Fibroblast of peridontal ligament (primary cell): Measurements from ENCODE around the gene CRIP1.

Experiments
- DNase-seq: peaks from one replicate; pipeline ENCODE4 v3.0.0-alpha.2; 2010; ENCODE audit errors: extremely low read depth

CRIP1 gene

GRCh38 chr14:105503935-105504692, 17.4 kb downstream of the CRIP1 start:
- no peak for DNase-seq

- no peak for DNase-seq
These were observed 18.4 kb downstream of the CRIP1 start for GRCh38 chr14:105505101-105505500.

- no peak for DNase-seq
These were observed 20.6 kb downstream of the CRIP1 start for GRCh38 chr14:105507247-105507646.

GRCh38 chr14:105508069-105508468, 21.4 kb downstream of the CRIP1 start:
- DNase-seq, result no peak

GRCh38 chr14:105508601-105509000, 21.9 kb downstream of the CRIP1 start:
- DNase-seq, result no peak

- no peak for DNase-seq
These were observed 30.4 kb downstream of the CRIP1 start for GRCh38 chr14:105517096-105517495.

- DNase-seq, result no peak
These were observed 33.4 kb downstream of the CRIP1 start for GRCh38 chr14:105519946-105520698.

- DNase-seq, result no peak
These were observed 38.6 kb downstream of the CRIP1 start for GRCh38 chr14:105525326-105525725.

GRCh38 chr14:105525861-105526775, 39.4 kb downstream of the CRIP1 start, which contains the start of gene TMEM121:
TMEM121 (plus strand) TSS chr14:105526583; CDS start chr14:105528835, 2,252 bp downstream.
- DNase-seq, result no peak

GRCh38 chr14:105526776-105527380, 40.2 kb downstream of the CRIP1 start:
- no peak for DNase-seq

- DNase-seq, result no peak
These were observed 40.7 kb downstream of the CRIP1 start for GRCh38 chr14:105527381-105527825.

GRCh38 chr14:105527826-105528585, 41.3 kb downstream of the CRIP1 start:
- DNase-seq, result peak; percentile 56

GRCh38 chr14:105528586-105529318, 42.1 kb downstream of the CRIP1 start:
- no peak for DNase-seq

- DNase-seq, result no peak
These were observed 42.6 kb downstream of the CRIP1 start for GRCh38 chr14:105529319-105529568.

- no peak for DNase-seq
These were observed 43.0 kb downstream of the CRIP1 start for GRCh38 chr14:105529569-105530284.

- DNase-seq, result no peak
These were observed 43.8 kb downstream of the CRIP1 start for GRCh38 chr14:105530285-105531087.

- DNase-seq, result no peak
These were observed 44.6 kb downstream of the CRIP1 start for GRCh38 chr14:105531088-105531893.
